T47D (cell line): Measurements from ENCODE around the gene LMCD1.

Experiments used
- DNase-seq, 2 experiments: peaks; one replicate each; pipeline versions ENCODE4 v3.0.0 to v3.0.0-alpha.2; 2011 to 2012; ENCODE audit warnings: low read depth in 1 of 2, low spot score in 1 of 2
- JUND ChIP-seq: IDR thresholded peaks from 2 replicates; pipeline ENCODE4 v1.6.1; 2012; ENCODE audit warnings: low read depth
- in situ Hi-C: cut with HindIII; loops from 2 replicates; pipeline ENCODE4 v1.10.0; 2016; ENCODE audit warnings: low sequenced_read_pairs, low pct_unique_long_range_greater_than_20kb

Gene LMCD1

DNA sequence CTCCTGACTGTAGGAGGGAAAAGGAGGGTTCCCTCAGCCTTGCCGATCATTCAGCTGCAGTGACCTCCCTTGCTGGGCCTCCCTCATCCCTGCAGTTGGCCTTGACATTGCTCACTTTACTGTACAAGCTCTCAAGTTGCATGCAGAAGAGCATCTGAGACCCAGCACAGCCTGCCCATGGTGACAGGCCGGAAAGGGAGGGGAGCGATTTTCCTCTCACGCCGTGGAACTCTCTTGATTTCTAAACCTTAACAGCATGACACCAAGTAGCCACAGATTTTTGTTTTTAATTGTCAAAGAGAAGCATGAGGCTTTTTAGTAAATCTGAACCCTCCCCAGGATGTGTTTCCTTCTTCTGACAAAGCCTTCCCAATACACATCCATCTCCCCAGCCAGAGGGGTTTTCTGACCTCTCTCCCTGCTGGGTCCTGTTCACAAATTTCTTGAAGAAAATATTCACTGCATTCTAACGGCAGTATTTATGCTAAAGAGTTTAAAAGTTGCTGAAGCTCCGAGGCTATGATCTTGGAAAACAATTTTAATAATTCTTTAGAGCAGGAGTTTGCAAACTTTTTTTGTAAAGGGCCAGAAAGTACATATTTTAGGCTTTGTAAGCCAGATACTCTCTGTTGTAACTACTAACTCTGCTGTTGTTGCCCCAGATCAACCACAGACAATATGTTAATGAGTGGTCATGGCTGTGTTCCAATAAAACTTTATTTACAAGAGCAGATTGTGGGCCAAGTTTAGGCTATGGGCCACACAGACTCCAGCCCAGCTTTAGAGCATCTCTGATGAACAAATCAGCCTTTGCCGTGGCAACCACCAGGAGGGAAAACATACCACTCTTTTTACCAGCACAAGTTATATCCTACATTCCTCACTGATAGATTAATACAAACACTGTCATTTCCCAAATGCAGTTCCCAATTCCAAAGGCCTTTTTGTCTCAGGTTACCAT, 34.8 kb downstream of the LMCD1 start:
- no peak for TF ChIP-seq JUND
- no peak for DNase-seq
- in situ Hi-C loops, result no loop called here

DNA sequence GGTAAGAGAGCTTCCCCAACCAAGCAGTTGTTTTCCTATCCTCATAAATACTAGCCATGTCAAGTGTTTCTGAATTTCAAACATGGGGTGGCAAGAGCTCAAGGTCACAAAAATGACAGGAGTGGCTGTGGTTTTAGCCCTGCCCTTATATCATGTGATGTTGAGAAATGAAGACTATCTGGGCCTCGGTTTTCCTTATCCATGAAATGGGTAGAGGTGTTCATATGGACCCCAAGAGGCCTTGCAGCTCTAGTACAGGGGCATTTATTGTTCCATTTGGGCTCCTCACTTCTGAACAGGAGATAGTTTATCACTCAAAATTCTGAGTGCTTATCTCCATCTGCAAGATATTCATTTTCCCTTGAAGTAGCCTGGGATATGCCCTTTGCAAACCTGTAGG, 35.8 kb downstream of the LMCD1 start:
- no peak for DNase-seq
- no peak for TF ChIP-seq JUND

DNA sequence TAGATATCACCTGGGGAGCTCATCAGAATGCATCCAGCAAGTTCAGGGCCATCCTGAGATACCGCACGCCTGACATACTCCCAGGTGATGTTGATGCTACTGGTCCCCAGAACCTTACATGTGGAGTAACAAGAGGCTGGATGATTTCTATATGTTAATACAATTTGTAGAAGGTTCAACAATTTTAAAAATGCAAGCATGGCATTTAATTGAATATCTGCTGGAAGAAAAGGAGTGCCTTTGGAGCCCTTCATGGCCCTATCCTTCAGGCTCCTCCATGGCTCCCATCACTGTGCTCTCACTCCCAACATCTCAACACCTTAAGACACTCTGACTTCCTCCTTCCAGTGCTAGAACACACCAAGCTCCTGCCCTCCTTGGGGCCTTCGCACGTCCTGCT, 36.6 kb downstream of the LMCD1 start:
- no peak for TF ChIP-seq JUND
- DNase-seq, result no peak
- in situ Hi-C loops, result no loop called here

More for the DNA sequence above, 35.8 kb downstream of the LMCD1 start:
- in situ Hi-C loops, result no loop called here

DNA sequence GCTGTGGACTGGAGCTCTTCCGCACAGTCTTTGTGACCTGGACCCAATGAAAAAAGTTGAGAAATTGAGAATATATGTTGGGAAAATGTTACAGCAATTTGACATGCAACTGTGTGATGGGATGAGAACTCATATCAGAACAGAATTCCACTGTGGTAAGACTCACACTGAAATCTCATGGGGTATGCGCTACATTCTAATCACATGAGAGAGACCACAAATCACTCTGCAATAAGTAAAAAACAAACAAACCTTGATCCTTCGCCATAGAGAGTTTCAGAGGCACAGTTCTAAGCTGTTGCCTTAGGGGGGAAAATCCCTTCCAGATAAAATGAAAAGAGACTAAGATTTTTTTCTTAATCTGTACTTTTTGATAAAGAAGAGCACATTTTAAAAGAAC, 37.3 kb downstream of the LMCD1 start:
- DNase-seq, result no peak
- in situ Hi-C loops, result no loop called here
- no peak for TF ChIP-seq JUND

DNA sequence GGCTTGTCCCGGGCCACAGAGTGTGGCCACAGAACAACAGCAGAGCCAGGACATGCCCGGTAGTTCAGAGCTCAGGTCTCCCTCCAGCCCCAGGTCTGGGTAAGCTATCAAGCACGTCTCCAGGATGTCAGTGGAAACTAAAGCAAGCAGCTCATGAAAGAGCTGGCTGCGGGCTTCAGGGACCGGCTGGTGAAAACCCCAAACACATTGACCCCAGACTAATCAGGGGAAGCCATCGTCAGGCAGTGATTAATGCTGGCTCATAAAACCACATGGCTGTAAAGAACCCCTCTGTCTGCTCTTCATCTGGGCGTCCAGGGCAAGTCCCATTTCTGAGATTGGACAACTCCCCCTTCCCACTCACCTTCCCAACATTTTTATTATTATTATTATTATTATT, 37.8 kb downstream of the LMCD1 start:
- TF ChIP-seq JUND, result no peak
- in situ Hi-C loops, result no loop called here
- no peak for DNase-seq

DNA sequence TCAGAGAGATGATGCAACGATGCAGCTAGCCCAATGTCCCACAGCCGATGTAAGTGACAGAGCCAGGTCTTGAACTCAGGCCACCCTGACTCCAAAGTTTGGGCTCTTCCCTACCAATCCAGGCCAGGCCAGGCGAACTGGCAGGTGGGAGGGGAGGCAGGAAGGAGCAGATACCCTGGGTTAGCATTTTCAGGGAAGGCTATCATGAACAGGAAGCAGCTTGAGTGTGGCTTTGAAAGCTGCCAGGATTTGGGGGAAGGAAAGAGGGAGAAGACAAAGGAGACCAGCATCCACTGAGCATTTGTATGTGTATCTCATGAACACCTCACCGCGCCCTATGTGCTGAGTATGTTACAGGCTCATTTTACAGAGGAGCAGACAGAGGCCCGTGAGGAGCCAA, 38.8 kb downstream of the LMCD1 start:
- TF ChIP-seq JUND, result no peak

DNA sequence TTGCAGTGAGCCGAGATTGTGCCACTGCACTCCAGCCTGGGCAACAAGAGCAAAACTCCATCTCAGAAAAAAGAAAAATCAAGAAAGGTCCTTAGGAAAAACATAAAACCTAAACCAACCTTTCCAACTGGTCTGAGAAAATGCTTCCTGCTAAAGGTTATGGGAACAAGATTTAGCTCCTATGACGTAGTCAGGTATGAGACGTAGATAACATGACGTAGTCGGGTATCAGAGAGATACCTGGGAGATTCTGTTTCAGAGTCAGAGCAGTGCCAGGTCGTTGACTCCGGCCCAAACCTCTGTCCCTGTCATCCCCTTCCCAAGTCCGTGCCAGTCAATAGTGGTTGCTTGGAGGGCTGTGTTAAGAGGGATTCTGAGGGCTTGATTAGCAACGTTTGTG, 39.9 kb downstream of the LMCD1 start:
- no peak for DNase-seq
- in situ Hi-C loops, result no loop called here
- TF ChIP-seq JUND, result no peak

More for the DNA sequence above, 38.8 kb downstream of the LMCD1 start:
- in situ Hi-C loops, result no loop called here
- DNase-seq, result no peak

DNA sequence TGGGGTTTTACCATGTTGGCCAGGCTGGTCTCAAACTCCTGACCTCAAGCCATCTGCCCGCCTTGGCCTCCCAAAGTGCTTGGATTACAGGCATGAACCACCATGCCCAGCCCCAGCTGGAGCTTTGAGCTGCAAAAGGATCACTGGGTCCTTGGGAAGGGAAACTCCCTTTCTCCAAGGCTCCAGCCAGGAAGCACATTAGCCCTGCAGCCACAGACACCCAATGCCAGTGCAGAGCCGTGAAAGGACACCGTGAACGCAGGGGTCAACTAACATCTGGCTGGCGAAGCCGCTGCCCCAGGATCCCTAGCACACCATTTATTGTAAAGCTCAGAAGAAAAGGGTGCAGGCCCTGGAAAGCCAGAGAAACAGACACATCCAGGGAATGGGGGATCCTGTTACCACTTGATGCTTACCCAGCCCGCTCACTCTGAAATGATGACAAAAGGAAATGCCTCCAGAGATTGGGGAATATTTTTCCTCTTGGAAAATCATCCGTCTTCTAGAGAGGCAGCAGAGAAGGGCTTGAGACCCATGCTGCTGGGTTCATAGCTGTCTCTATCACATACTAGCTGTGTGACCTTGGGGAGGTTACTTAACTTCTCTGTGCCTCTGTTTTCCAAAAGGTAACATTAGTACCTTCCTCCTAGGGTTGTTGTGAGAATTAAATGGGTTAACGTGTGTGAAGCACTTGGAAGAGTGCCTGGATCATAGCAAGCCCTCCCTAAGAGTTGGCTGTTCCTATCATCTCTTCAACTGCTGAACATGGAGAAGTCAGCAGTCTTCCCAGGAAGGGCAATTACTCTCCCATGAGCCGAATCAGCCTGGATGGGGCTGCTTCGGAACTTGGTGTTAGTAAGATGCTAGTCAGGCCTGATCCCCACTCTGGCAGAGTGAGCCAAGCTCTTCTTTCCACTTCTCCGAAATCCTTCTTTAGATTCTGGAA, 40.8 kb downstream of the LMCD1 start:
- DNase-seq, result no peak
- in situ Hi-C loops, result no loop called here
- no peak for TF ChIP-seq JUND

DNA sequence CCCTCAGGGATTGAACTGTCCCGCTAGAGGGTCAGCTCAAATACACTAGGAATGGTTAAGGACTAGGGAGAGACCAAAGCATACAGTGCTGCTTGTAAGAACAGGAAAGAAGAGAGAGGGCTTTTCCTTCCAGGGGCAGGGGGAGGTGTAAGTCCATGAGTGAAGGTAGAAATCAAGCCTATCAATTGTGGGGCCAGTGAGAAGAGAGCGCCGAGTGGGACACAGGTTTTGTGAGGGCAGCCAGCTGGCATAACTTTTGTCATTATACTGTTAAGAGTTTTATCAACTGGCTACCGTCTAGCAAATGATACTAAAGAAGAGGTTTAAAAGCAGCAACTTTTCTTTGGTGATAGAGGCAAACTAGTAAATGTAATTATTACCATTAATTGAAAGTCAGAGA, 45.0 kb downstream of the LMCD1 start:
- no peak for DNase-seq
- in situ Hi-C loops, result no loop called here
- no peak for TF ChIP-seq JUND

DNA sequence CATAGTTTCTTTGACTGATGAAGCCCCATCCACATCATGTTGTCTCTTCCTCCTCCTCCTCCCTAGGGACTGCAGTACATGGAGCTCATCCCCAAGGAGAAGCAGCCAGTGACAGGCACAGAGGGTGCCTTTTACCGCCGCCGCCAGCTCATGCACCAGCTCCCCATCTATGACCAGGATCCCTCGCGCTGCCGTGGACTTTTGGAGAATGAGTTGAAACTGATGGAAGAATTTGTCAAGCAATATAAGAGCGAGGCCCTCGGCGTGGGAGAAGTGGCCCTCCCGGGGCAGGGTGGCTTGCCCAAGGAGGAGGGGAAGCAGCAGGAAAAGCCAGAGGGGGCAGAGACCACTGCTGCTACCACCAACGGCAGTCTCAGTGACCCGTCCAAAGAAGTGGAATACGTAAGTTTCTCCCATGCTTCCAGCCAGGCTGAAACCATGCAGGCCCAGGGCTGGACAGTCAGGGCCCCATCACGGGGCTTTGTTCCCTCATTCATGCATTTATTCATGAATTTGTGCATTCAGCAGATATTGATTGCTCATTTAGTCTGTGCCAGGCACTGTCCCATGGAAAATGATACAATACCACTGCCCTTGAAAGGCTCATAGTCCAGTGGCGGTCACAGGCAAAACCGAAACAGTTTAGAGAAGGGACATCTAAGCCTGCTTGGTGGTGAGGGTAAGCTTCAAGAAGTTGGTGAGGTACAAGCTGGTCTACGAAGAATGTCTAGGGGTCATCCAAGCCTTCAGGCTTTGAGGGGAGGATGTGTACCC, 47.1 kb downstream of the LMCD1 start:
- no peak for TF ChIP-seq JUND
- in situ Hi-C loops, result no loop called here
- no peak for DNase-seq

DNA sequence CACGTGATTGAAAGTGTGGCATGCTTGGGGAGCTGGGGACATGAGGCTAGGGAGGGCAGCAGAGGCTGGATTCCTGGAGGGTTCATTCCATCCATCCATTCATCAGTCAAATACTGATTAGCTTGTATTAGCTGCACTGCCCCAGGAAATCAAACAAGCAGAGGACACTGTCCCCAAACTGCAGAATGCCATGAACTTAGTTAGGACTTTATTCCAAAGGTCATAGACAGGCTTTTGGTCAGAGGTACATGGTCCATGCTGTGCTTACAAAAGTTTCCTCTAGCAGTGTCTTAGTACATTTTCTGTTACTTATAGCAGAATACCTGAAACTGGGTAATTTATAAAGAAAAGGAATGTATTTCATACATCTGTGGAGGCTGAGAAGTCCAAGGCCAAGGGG, 47.7 kb downstream of the LMCD1 start:
- in situ Hi-C loops, result no loop called here
- no peak for DNase-seq
- no peak for TF ChIP-seq JUND

DNA sequence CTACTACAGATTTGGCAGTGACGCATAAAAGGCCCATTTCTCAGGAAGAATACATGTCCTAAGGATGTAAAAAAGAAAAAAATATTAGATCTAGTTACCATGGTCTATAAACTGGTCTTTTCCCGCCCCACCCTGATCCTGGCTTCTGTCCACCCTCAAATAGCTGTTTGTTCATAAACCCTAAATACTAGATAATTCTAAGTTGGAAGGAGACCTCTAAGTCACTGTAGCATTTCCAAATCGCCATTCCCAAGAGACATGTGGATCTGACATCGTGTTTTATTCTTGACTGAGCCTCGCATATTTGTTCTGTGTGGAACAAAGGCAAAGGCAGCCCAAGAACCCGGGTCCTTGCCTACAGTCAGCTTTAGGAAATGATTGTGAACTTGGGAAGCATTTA, 49.0 kb downstream of the LMCD1 start:
- in situ Hi-C loops, result no loop called here
- no peak for DNase-seq
- TF ChIP-seq JUND, result no peak

DNA sequence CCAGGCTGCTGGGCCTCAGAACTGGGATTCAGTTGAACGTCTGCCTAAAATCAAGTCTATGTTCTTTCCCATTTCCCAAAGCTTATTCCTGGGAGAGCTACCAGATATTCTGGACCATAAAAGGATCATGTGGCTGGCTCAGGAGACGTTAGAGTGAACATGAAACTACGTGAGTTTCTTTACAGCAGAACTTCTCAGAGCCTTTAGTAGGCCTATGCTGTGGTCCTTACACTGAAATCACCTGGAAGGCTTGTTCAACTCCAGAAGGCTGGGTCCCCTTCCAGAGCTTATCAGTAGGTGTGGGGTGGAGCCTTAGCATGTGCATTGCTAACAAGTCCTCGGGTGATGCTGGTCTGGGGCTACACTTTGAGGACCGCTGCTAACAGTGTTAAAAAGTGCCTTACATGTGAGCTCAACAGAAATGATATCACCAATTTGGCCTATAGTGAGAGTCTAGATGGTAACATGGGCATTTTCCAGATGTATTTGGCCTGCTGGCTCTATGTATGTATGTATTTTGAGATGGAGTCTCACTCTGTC, 50.7 kb downstream of the LMCD1 start:
- in situ Hi-C loops, result no loop called here
- no peak for TF ChIP-seq JUND
- no peak for DNase-seq
